ENCODE data around the gene UCP3. TPM values are rescaled to one million over a fixed set of nuclear protein-coding genes. Genes with fewer than 3 reads are reported as not detected.
A peak's percentile ranks its signal among the peaks of the same experiment; 100 is the strongest.

The UCP3 gene
- total and polyA plus RNA-seq, 4 donors, result 0.89 to 5.5 (median 2.7) TPM

- H3K27ac ChIP-seq (ENCODE audit: low read depth, low read length), result no peak overlapping the region
- peaks cover 44% of the 10 kb centered on the region for H3K36me3 ChIP-seq (ENCODE audit: control insufficient read depth, insufficient read depth, low read length)
- H3K9me3 ChIP-seq (ENCODE audit: control insufficient read depth, insufficient read depth, low read length), result no peaks in the 10 kb centered on the region
- no peaks in the 10 kb centered on the region for H3K4me1 ChIP-seq (ENCODE audit: control insufficient read depth, insufficient read depth, low read length)
- 72% methylated on average over 2 of the region's 3 CpGs for WGBS (ENCODE audit: insufficient coverage)
- no peaks in the 10 kb centered on the region for H3K27me3 ChIP-seq (ENCODE audit: control insufficient read depth, insufficient read depth, low read length)
- H3K4me3 ChIP-seq (ENCODE audit: low read depth, low read length), result no peak overlapping the region
- no peak for DNase-seq (ENCODE audit: low read depth in 4 of 6, low spot score in 6 of 6)
These were observed 24.2 kb upstream of the UCP3 start for GRCh38 chr11:74033046-74033445.

GRCh38 chr11:74030723-74031676, 22.1 kb upstream of the UCP3 start:
- Histone ChIP-seq H3K36me3 (ENCODE audit: control insufficient read depth, insufficient read depth, low read length) (peaks cover 47% of the 10 kb centered on the region), H3K9me3 (ENCODE audit: control insufficient read depth, insufficient read depth, low read length) (no peaks in the 10 kb centered on the region)
- WGBS (ENCODE audit: insufficient coverage), result 94% methylated on average over 7 of the region's 9 CpGs

GRCh38 chr11:74025467-74026166, 16.7 kb upstream of the UCP3 start:
- 100% methylated on average over 4 of the region's 7 CpGs for WGBS (ENCODE audit: insufficient coverage)
- H3K27me3 ChIP-seq (ENCODE audit: control insufficient read depth, insufficient read depth, low read length), result no peaks in the 10 kb centered on the region
- no peak for DNase-seq (ENCODE audit: low read depth in 4 of 6, low spot score in 6 of 6)
- peaks cover 30% of the 10 kb centered on the region for H3K36me3 ChIP-seq (ENCODE audit: control insufficient read depth, insufficient read depth, low read length)
- no peak overlapping the region for H3K4me3 ChIP-seq (ENCODE audit: low read depth, low read length)
- no peaks in the 10 kb centered on the region for H3K4me1 ChIP-seq (ENCODE audit: control insufficient read depth, insufficient read depth, low read length)
- H3K9me3 ChIP-seq (ENCODE audit: control insufficient read depth, insufficient read depth, low read length), result no peaks in the 10 kb centered on the region
- H3K27ac ChIP-seq (ENCODE audit: low read depth, low read length), result no peak overlapping the region

More at GRCh38 chr11:74030723-74031676, 22.1 kb upstream of the UCP3 start:
- DNase-seq (ENCODE audit: low read depth in 4 of 6, low spot score in 6 of 6), result no peak
- H3K27me3 ChIP-seq (ENCODE audit: control insufficient read depth, insufficient read depth, low read length), result no peaks in the 10 kb centered on the region
- no peak overlapping the region for H3K4me3 ChIP-seq (ENCODE audit: low read depth, low read length)
- H3K4me1 ChIP-seq (ENCODE audit: control insufficient read depth, insufficient read depth, low read length), result no peaks in the 10 kb centered on the region
- H3K27ac ChIP-seq (ENCODE audit: low read depth, low read length), result no peak overlapping the region

- H3K27ac ChIP-seq (ENCODE audit: low read depth, low read length), result no peak overlapping the region
- H3K27me3 ChIP-seq (ENCODE audit: control insufficient read depth, insufficient read depth, low read length), result no peaks in the 10 kb centered on the region
- peaks cover 3% of the 10 kb centered on the region for H3K4me1 ChIP-seq (ENCODE audit: control insufficient read depth, insufficient read depth, low read length)
- H3K9me3 ChIP-seq (ENCODE audit: control insufficient read depth, insufficient read depth, low read length), result no peaks in the 10 kb centered on the region
- peak in 2 of 6 donors; percentile 10 for DNase-seq (ENCODE audit: low read depth in 4 of 6, low spot score in 6 of 6)
- 71% methylated on average over 1 of the region's 2 CpGs for WGBS (ENCODE audit: insufficient coverage)
- peaks cover 25% of the 10 kb centered on the region for H3K36me3 ChIP-seq (ENCODE audit: control insufficient read depth, insufficient read depth, low read length)
- H3K4me3 ChIP-seq (ENCODE audit: low read depth, low read length), result no peak overlapping the region
These were observed 15.6 kb upstream of the UCP3 start for GRCh38 chr11:74024261-74025029.

- Histone ChIP-seq H3K4me1 (ENCODE audit: control insufficient read depth, insufficient read depth, low read length) (peaks cover 6% of the 10 kb centered on the region), H3K9me3 (ENCODE audit: control insufficient read depth, insufficient read depth, low read length) (no peaks in the 10 kb centered on the region), H3K4me3 (ENCODE audit: low read depth, low read length) (no peak overlapping the region), H3K27ac (ENCODE audit: low read depth, low read length) (no peak overlapping the region), H3K27me3 (ENCODE audit: control insufficient read depth, insufficient read depth, low read length) (no peaks in the 10 kb centered on the region), H3K36me3 (ENCODE audit: control insufficient read depth, insufficient read depth, low read length) (peaks cover 31% of the 10 kb centered on the region)
- no peak for DNase-seq (ENCODE audit: low read depth in 4 of 6, low spot score in 6 of 6)
These were observed 14.4 kb upstream of the UCP3 start for GRCh38 chr11:74023276-74023675.

GRCh38 chr11:74022546-74022945, 13.7 kb upstream of the UCP3 start:
- WGBS (ENCODE audit: insufficient coverage), result 84% methylated on average over 3 of the region's 6 CpGs
- H3K4me3 ChIP-seq (ENCODE audit: low read depth, low read length), result no peak overlapping the region
- H3K27ac ChIP-seq (ENCODE audit: low read depth, low read length), result no peak overlapping the region
- peaks cover 6% of the 10 kb centered on the region for H3K4me1 ChIP-seq (ENCODE audit: control insufficient read depth, insufficient read depth, low read length)
- no peak for DNase-seq (ENCODE audit: low read depth in 4 of 6, low spot score in 6 of 6)
- H3K27me3 ChIP-seq (ENCODE audit: control insufficient read depth, insufficient read depth, low read length), result no peaks in the 10 kb centered on the region
- H3K36me3 ChIP-seq (ENCODE audit: control insufficient read depth, insufficient read depth, low read length), result peaks cover 30% of the 10 kb centered on the region
- H3K9me3 ChIP-seq (ENCODE audit: control insufficient read depth, insufficient read depth, low read length), result no peaks in the 10 kb centered on the region

GRCh38 chr11:74021998-74022397, 13.1 kb upstream of the UCP3 start:
- H3K27me3 ChIP-seq (ENCODE audit: control insufficient read depth, insufficient read depth, low read length), result no peaks in the 10 kb centered on the region
- DNase-seq (ENCODE audit: low read depth in 4 of 6, low spot score in 6 of 6), result no peak
- peaks cover 35% of the 10 kb centered on the region for H3K36me3 ChIP-seq (ENCODE audit: control insufficient read depth, insufficient read depth, low read length)
- H3K27ac ChIP-seq (ENCODE audit: low read depth, low read length), result no peak overlapping the region
- peaks cover 6% of the 10 kb centered on the region for H3K4me1 ChIP-seq (ENCODE audit: control insufficient read depth, insufficient read depth, low read length)
- H3K9me3 ChIP-seq (ENCODE audit: control insufficient read depth, insufficient read depth, low read length), result no peaks in the 10 kb centered on the region
- WGBS (ENCODE audit: insufficient coverage), result 100% methylated on average over 5 of the region's 6 CpGs
- no peak overlapping the region for H3K4me3 ChIP-seq (ENCODE audit: low read depth, low read length)

- no peak for DNase-seq (ENCODE audit: low read depth in 4 of 6, low spot score in 6 of 6)
- Histone ChIP-seq H3K27ac (ENCODE audit: low read depth, low read length) (peak overlapping the region; percentile 17), H3K4me3 (ENCODE audit: low read depth, low read length) (no peak overlapping the region), H3K36me3 (ENCODE audit: control insufficient read depth, insufficient read depth, low read length) (peaks cover 44% of the 10 kb centered on the region), H3K27me3 (ENCODE audit: control insufficient read depth, insufficient read depth, low read length) (no peaks in the 10 kb centered on the region), H3K9me3 (ENCODE audit: control insufficient read depth, insufficient read depth, low read length) (no peaks in the 10 kb centered on the region), H3K4me1 (ENCODE audit: control insufficient read depth, insufficient read depth, low read length) (peaks cover 6% of the 10 kb centered on the region)
- 84% methylated on average over 4 of the region's 4 CpGs for WGBS (ENCODE audit: insufficient coverage)
These were observed 11.7 kb upstream of the UCP3 start for GRCh38 chr11:74020539-74020938.

GRCh38 chr11:74019860-74020259, 11.0 kb upstream of the UCP3 start:
- no peaks in the 10 kb centered on the region for H3K9me3 ChIP-seq (ENCODE audit: control insufficient read depth, insufficient read depth, low read length)
- no peak overlapping the region for H3K4me3 ChIP-seq (ENCODE audit: low read depth, low read length)
- no peaks in the 10 kb centered on the region for H3K27me3 ChIP-seq (ENCODE audit: control insufficient read depth, insufficient read depth, low read length)
- no peak for DNase-seq (ENCODE audit: low read depth in 4 of 6, low spot score in 6 of 6)
- 82% methylated on average over 3 of the region's 4 CpGs for WGBS (ENCODE audit: insufficient coverage)
- peak overlapping the region; percentile 17 for H3K27ac ChIP-seq (ENCODE audit: low read depth, low read length)
- H3K36me3 ChIP-seq (ENCODE audit: control insufficient read depth, insufficient read depth, low read length), result peaks cover 45% of the 10 kb centered on the region
- peaks cover 6% of the 10 kb centered on the region for H3K4me1 ChIP-seq (ENCODE audit: control insufficient read depth, insufficient read depth, low read length)
